ENCODE data around the gene KRTAP10-4.

- TF ChIP-seq CTCF (conservative IDR thresholded peaks at IDR 0.05; ENCODE audit: low read depth, low read length) (no peak), RCOR1 (IDR thresholded peaks at IDR 0.05; ENCODE audit: insufficient replicate concordance, low read length) (no peak), MAZ (IDR thresholded peaks at IDR 0.05; ENCODE audit: borderline replicate concordance, low read depth, low read length) (no peak), BHLHE40 (IDR thresholded peaks at IDR 0.05; ENCODE audit: low read depth, low read length) (no peak), CEBPB (IDR thresholded peaks at IDR 0.05; ENCODE audit: low read depth, low read length) (no peak), MXI1 (IDR thresholded peaks at IDR 0.05; ENCODE audit: borderline replicate concordance, low read depth, low read length) (no peak), RAD21 (IDR thresholded peaks at IDR 0.05; ENCODE audit: low read length) (no peak), POLR2A (IDR thresholded peaks at IDR 0.05; ENCODE audit: low read depth, low read length) (no peak), SMC3 (IDR thresholded peaks at IDR 0.05; ENCODE audit: low read depth, low read length) (no peak), FOS (IDR thresholded peaks at IDR 0.05; ENCODE audit: low read depth, low read length) (no peak), ELK1 (IDR thresholded peaks at IDR 0.05; ENCODE audit: borderline replicate concordance, low read depth, low read length) (no peak), CHD1 (IDR thresholded peaks at IDR 0.05; ENCODE audit: low read depth, low read length) (no peak)
- TF ChIP-seq, protein P1, sequence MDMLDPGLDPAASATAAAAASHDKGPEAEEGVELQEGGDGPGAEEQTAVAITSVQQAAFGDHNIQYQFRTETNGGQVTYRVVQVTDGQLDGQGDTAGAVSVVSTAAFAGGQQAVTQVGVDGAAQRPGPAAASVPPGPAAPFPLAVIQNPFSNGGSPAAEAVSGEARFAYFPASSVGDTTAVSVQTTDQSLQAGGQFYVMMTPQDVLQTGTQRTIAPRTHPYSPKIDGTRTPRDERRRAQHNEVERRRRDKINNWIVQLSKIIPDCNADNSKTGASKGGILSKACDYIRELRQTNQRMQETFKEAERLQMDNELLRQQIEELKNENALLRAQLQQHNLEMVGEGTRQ (IDR thresholded peaks at IDR 0.05; ENCODE audit: low read depth, low read length), result no peak
Observed at GRCh38 chr21:44618504-44618903, 45.0 kb downstream of the KRTAP10-4 start.

All from IMR-90 (cell line).